HEK293 (cell line): ENCODE data around the gene LDB2.

Experiments used
- CTCF ChIA-PET: fragments of 350-600 bp; formaldehyde crosslinking; extraction: SDS; loops from one replicate; lab custom pipeline; 2021; ENCODE audit warnings: antibody characterized with exemption; lab: Yijun Ruan, JAX
- POLR2A ChIA-PET: fragments of 300-600 bp; formaldehyde crosslinking; extraction: SDS; loops from one replicate; lab custom pipeline; 2020; ENCODE audit warnings: antibody characterized with exemption, inconsistent platforms; lab: Yijun Ruan, JAX
- H3K27ac ChIP-seq: fragments of 200-500 bp; sonication (Bioruptor generic); 2 replicates; pipeline ENCODE4 v1.5.1; 2014; ENCODE audit warnings: low read depth, low read length, control low read depth, inconsistent platforms; ENCODE audit errors: extremely low read depth
- H3K36me3 ChIP-seq, 2 experiments: fragments of 200-500 bp in 1 of 2; sonication (Bioruptor generic) in 1 of 2; 1 replicate in 1 of 2; 2 replicates in 1 of 2; pipeline ENCODE4 v1.5.1; 2014 to 2017; ENCODE audit warnings: inconsistent platforms in 2 of 2, low read length in 2 of 2; ENCODE audit not compliant: control insufficient read depth in 2 of 2, insufficient read depth in 1 of 2
- H3K4me1 ChIP-seq: fragments of 200-500 bp; sonication (Bioruptor generic); 2 replicates; pipeline ENCODE4 v1.5.1; 2014; ENCODE audit warnings: mild to moderate bottlenecking, low read length, inconsistent platforms; ENCODE audit not compliant: control insufficient read depth, insufficient read depth
- H3K4me3 ChIP-seq: 2 replicates; pipeline ENCODE4 v1.5.1; 2011; ENCODE audit warnings: low read depth, mild to moderate bottlenecking, control low read depth, low read length, moderate library complexity
- H3K9me3 ChIP-seq: fragments of 200-500 bp; sonication (Bioruptor generic); 2 replicates; pipeline ENCODE4 v1.5.1; 2014; ENCODE audit warnings: low read depth, low read length, inconsistent platforms; ENCODE audit not compliant: control insufficient read depth, insufficient read depth
- HIC1 ChIP-seq: fragments of 450-650 bp; formaldehyde crosslinking; IDR thresholded peaks from 2 replicates; pipeline ENCODE4 v1.5.1; 2016; ENCODE audit warnings: missing biosample characterization, missing genetic modification characterization
- PRDM1 ChIP-seq: fragments of 450-650 bp; formaldehyde crosslinking; IDR thresholded peaks from 2 replicates; pipeline ENCODE4; 2016; ENCODE audit warnings: missing biosample characterization, missing genetic modification characterization
- PRDM2 ChIP-seq: fragments of 450-650 bp; formaldehyde crosslinking; IDR thresholded peaks from 2 replicates; pipeline ENCODE4 v1.5.1; 2016; ENCODE audit warnings: missing biosample characterization, missing genetic modification characterization, borderline replicate concordance
- RBAK ChIP-seq: fragments of 450-650 bp; formaldehyde crosslinking; IDR thresholded peaks from 2 replicates; pipeline ENCODE4 v1.5.1; 2016; ENCODE audit warnings: missing biosample characterization, missing genetic modification characterization
- REST ChIP-seq: fragments of 450-650 bp; formaldehyde crosslinking; IDR thresholded peaks from 2 replicates; pipeline ENCODE4 v1.5.1; 2016; ENCODE audit warnings: missing biosample characterization, missing genetic modification characterization
- ZBTB8A ChIP-seq: fragments of 450-650 bp; formaldehyde crosslinking; IDR thresholded peaks from 2 replicates; pipeline ENCODE4 v1.5.1; 2016; ENCODE audit warnings: missing biosample characterization, missing genetic modification characterization
- ZFHX2 ChIP-seq: fragments of 450-650 bp; formaldehyde crosslinking; conservative IDR thresholded peaks from 2 replicates; pipeline ENCODE4 v1.5.1; 2016; ENCODE audit warnings: missing biosample characterization, missing genetic modification characterization
- ZNF138 ChIP-seq: fragments of 450-650 bp; formaldehyde crosslinking; IDR thresholded peaks from 2 replicates; pipeline ENCODE4 v1.5.1; 2016; ENCODE audit warnings: missing biosample characterization, missing genetic modification characterization, borderline replicate concordance
- ZNF214 ChIP-seq: fragments of 450-650 bp; formaldehyde crosslinking; IDR thresholded peaks from 2 replicates; pipeline ENCODE4 v1.5.1; 2017; ENCODE audit warnings: missing biosample characterization, mild to moderate bottlenecking, missing genetic modification characterization, borderline replicate concordance
- ZNF335 ChIP-seq: fragments of 450-650 bp; formaldehyde crosslinking; conservative IDR thresholded peaks from 2 replicates; pipeline ENCODE4 v1.5.1; 2016; ENCODE audit warnings: missing biosample characterization, missing genetic modification characterization
- ZNF423 ChIP-seq: fragments of 450-650 bp; formaldehyde crosslinking; IDR thresholded peaks from 2 replicates; pipeline ENCODE4 v1.5.1; 2016; ENCODE audit warnings: missing biosample characterization, missing genetic modification characterization
- ZNF473 ChIP-seq: fragments of 450-650 bp; formaldehyde crosslinking; IDR thresholded peaks from 2 replicates; pipeline ENCODE4 v1.5.1; 2017; ENCODE audit warnings: missing biosample characterization, missing genetic modification characterization
- ZNF513 ChIP-seq: fragments of 450-650 bp; IDR thresholded peaks from 2 replicates; pipeline ENCODE4 v1.5.1; 2018; ENCODE audit warnings: missing biosample characterization, missing genetic modification characterization
- ZNF549 ChIP-seq: fragments of 450-650 bp; IDR thresholded peaks from 2 replicates; pipeline ENCODE4 v1.5.1; 2018; ENCODE audit warnings: missing biosample characterization, missing genetic modification characterization, mild to moderate bottlenecking, inconsistent platforms, moderate library complexity
- ZNF571 ChIP-seq: fragments of 450-650 bp; formaldehyde crosslinking; IDR thresholded peaks from 2 replicates; pipeline ENCODE4 v1.5.0; 2017; ENCODE audit warnings: missing biosample characterization, missing genetic modification characterization
- ZNF621 ChIP-seq: fragments of 450-650 bp; formaldehyde crosslinking; IDR thresholded peaks from 2 replicates; pipeline ENCODE4 v1.5.1; 2017; ENCODE audit warnings: missing biosample characterization, missing genetic modification characterization
- ZNF658 ChIP-seq: fragments of 450-650 bp; formaldehyde crosslinking; IDR thresholded peaks from 2 replicates; pipeline ENCODE4; 2016; ENCODE audit warnings: missing biosample characterization, missing genetic modification characterization
- ZNF707 ChIP-seq: fragments of 450-650 bp; formaldehyde crosslinking; IDR thresholded peaks from 2 replicates; pipeline ENCODE4 v1.5.1; 2016; ENCODE audit warnings: missing biosample characterization, missing genetic modification characterization
- ZNF777 ChIP-seq: fragments of 450-650 bp; formaldehyde crosslinking; IDR thresholded peaks from 2 replicates; pipeline ENCODE4 v1.5.1; 2017; ENCODE audit warnings: missing biosample characterization, missing genetic modification characterization, borderline replicate concordance

LDB2 gene

GRCh38 chr4:16705341-16705740 is 193.1 kb downstream of the LDB2 start:
- TF ChIP-seq ZFHX2 (tag by site-specific recombination) (no peak), RBAK (tag by site-specific recombination) (no peak), PRDM2 (no peak), ZNF335 (tag by site-specific recombination) (no peak), ZNF707 (tag by site-specific recombination) (no peak), ZNF473 (tag by site-specific recombination) (no peak)
- no peaks in the 10 kb centered on the region for H3K9me3 ChIP-seq
- no peak overlapping the region for H3K4me3 ChIP-seq
- ChIA-PET CTCF (no interaction called here), POLR2A (no interaction called here)
- H3K4me1 ChIP-seq: no peaks in the 10 kb centered on the region
- H3K27ac ChIP-seq: no peak overlapping the region
- no peaks in the 10 kb centered on the region for H3K36me3 ChIP-seq

- POLR2A ChIA-PET: no interaction called here
- Histone ChIP-seq H3K4me1 (no peaks in the 10 kb centered on the region), H3K27ac (no peak overlapping the region), H3K9me3 (no peaks in the 10 kb centered on the region), H3K36me3 (no peaks in the 10 kb centered on the region), H3K4me3 (no peak overlapping the region)
- CTCF ChIA-PET: no interaction called here
- TF ChIP-seq PRDM1 (no peak), ZNF658 (no peak), ZNF571 (tag by site-specific recombination) (no peak), ZNF513 (no peak), ZNF423 (tag by site-specific recombination) (no peak), ZNF138 (no peak), ZNF777 (tag by site-specific recombination) (no peak), ZNF214 (tag by site-specific recombination) (no peak), ZNF621 (tag by site-specific recombination) (no peak), ZBTB8A (tag by site-specific recombination) (no peak)
Measured at GRCh38 chr4:16704489-16704888, 194.0 kb downstream of the LDB2 start.

- H3K4me1 ChIP-seq: no peaks in the 10 kb centered on the region
- ChIA-PET POLR2A (no interaction called here), CTCF (interaction anchor here (0.6 kb wide), 1 partner anchor 214 kb away, joined by 5 read pairs; no protein-coding TSS in a partner anchor)
- no peak overlapping the region for H3K4me3 ChIP-seq
- no peaks in the 10 kb centered on the region for H3K9me3 ChIP-seq
- no peaks in the 10 kb centered on the region for H3K36me3 ChIP-seq
- no peak overlapping the region for H3K27ac ChIP-seq
- TF ChIP-seq REST (tag by site-specific recombination): no peak
- TF ChIP-seq HIC1 (tag by site-specific recombination): no peak
- no peak for TF ChIP-seq ZNF549 (tag by site-specific recombination)
Measured at GRCh38 chr4:16695896-16696295, 202.5 kb downstream of the LDB2 start.
